ENCODE results near the gene DLX4.

DLX4 gene

GRCh38 chr17:49969134-49969759 lies at the start of gene DLX4:
Gene DLX4, plus strand, starts transcription at chr17:49969190. Its CDS starts 279 bp downstream, at chr17:49969469.
- no peak for DNase-seq

GRCh38 chr17:49920030-49920769 lies 48.8 kb upstream of the DLX4 start:
- no peak for DNase-seq

GRCh38 chr17:49922095-49922494 lies 46.9 kb upstream of the DLX4 start:
- DNase-seq = no peak

- no peak for DNase-seq
Observed at GRCh38 chr17:49924116-49924515, 44.9 kb upstream of the DLX4 start.

- no peak for DNase-seq
Observed at GRCh38 chr17:49924589-49924988, 44.4 kb upstream of the DLX4 start.

- no peak for DNase-seq
Observed at GRCh38 chr17:49925921-49926320, 43.1 kb upstream of the DLX4 start.

- DNase-seq = no peak
Observed at GRCh38 chr17:49926886-49927285, 42.1 kb upstream of the DLX4 start.

- DNase-seq = no peak
Observed at GRCh38 chr17:49928126-49928800, 40.7 kb upstream of the DLX4 start.

GRCh38 chr17:49928837-49929475 lies 40.0 kb upstream of the DLX4 start:
- DNase-seq = no peak

GRCh38 chr17:49930880-49931279 lies 38.1 kb upstream of the DLX4 start:
- no peak for DNase-seq

- DNase-seq = no peak
Observed at GRCh38 chr17:49931416-49932137, 37.4 kb upstream of the DLX4 start.

GRCh38 chr17:49932138-49932723 lies 36.8 kb upstream of the DLX4 start:
- DNase-seq = no peak

GRCh38 chr17:49932901-49933300 lies 36.1 kb upstream of the DLX4 start:
- DNase-seq = no peak

GRCh38 chr17:49935526-49936210 lies 33.3 kb upstream of the DLX4 start:
- DNase-seq = no peak

GRCh38 chr17:49936386-49936785 lies 32.6 kb upstream of the DLX4 start:
- DNase-seq = no peak

GRCh38 chr17:49939318-49939717 lies 29.7 kb upstream of the DLX4 start:
- no peak for DNase-seq

- no peak for DNase-seq
Observed at GRCh38 chr17:49941427-49941826, 27.6 kb upstream of the DLX4 start.

GRCh38 chr17:49942947-49943346 lies 26.0 kb upstream of the DLX4 start:
- DNase-seq = no peak

GRCh38 chr17:49944273-49944870 lies 24.6 kb upstream of the DLX4 start:
- no peak for DNase-seq

GRCh38 chr17:49946208-49946607 lies 22.8 kb upstream of the DLX4 start:
- DNase-seq = no peak

GRCh38 chr17:49946964-49947584 lies 21.9 kb upstream of the DLX4 start:
- no peak for DNase-seq
